ENCODE data around the gene RBSN.
A peak's percentile ranks its signal among the peaks of the same experiment; 100 is the strongest.

Gene RBSN

DNA sequence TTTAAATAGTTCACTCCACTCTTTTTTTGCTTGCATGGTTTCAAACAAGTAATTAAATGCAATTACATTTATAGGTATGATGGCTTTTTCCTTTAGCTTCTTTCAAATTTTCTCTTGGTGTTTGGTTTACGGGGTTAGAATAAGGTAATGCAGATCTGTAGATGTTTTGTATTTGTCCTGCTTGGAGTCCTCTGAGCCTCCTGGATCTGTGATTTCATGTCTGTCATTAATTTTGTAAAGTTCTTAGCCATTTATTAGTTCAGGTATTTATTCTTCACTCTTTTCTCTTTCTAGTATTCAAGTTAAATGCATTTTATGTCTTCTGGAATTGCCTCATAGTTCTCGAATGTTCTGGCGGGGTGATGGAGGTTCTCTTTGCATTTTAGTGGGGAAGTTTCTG, 32.5 kb downstream of the RBSN start:
- TF ChIP-seq ZFP3 (CRISPR knock-in tag; IDR thresholded peaks at IDR 0.05) (no peak), SNAI2 (CRISPR knock-in tag; IDR thresholded peaks at IDR 0.05) (no peak), POU6F1 (CRISPR knock-in tag; IDR thresholded peaks at IDR 0.05; ENCODE audit: borderline replicate concordance, low read depth) (no peak), PPARA (CRISPR knock-in tag; IDR thresholded peaks at IDR 0.05; ENCODE audit: borderline replicate concordance) (no peak), TCF4 (CRISPR knock-in tag; IDR thresholded peaks at IDR 0.05; ENCODE audit: borderline replicate concordance) (no peak), TSHZ2 (CRISPR knock-in tag; IDR thresholded peaks at IDR 0.05) (no peak), CSDC2 (CRISPR knock-in tag; IDR thresholded peaks at IDR 0.05) (no peak), ESRRG (CRISPR knock-in tag; IDR thresholded peaks at IDR 0.05) (no peak), ZC3H10 (CRISPR knock-in tag; IDR thresholded peaks at IDR 0.05) (no peak), ZNF8 (CRISPR knock-in tag; IDR thresholded peaks at IDR 0.05) (no peak), ISL1 (CRISPR knock-in tag; IDR thresholded peaks at IDR 0.05) (no peak), GLIS3 (CRISPR knock-in tag; IDR thresholded peaks at IDR 0.05) (no peak), ARNTL (CRISPR knock-in tag; IDR thresholded peaks at IDR 0.05; ENCODE audit: borderline replicate concordance, low read depth) (no peak), TOX (CRISPR knock-in tag; IDR thresholded peaks at IDR 0.05; ENCODE audit: borderline replicate concordance) (no peak), OSR1 (CRISPR knock-in tag; IDR thresholded peaks at IDR 0.05) (no peak)
- ATAC-seq, result no peak

- no peak for ATAC-seq
- no peak for TF ChIP-seq BACH2 (CRISPR knock-in tag; IDR thresholded peaks at IDR 0.05; ENCODE audit: borderline replicate concordance)
- no peak for TF ChIP-seq ZNF565 (CRISPR knock-in tag; conservative IDR thresholded peaks at IDR 0.05; ENCODE audit: low read depth)
- TF ChIP-seq TCF4 (CRISPR knock-in tag; IDR thresholded peaks at IDR 0.05; ENCODE audit: borderline replicate concordance), result no peak
- no peak for TF ChIP-seq ARNTL (CRISPR knock-in tag; IDR thresholded peaks at IDR 0.05; ENCODE audit: borderline replicate concordance, low read depth)
- TF ChIP-seq ZFP3 (CRISPR knock-in tag; IDR thresholded peaks at IDR 0.05), result no peak
- TF ChIP-seq ESRRG (CRISPR knock-in tag; IDR thresholded peaks at IDR 0.05), result no peak
- TF ChIP-seq GLIS3 (CRISPR knock-in tag; IDR thresholded peaks at IDR 0.05), result no peak
Observed at GRCh38 chr3:15065550-15066007, 33.4 kb downstream of the RBSN start.

- ATAC-seq, result peak; percentile 99
- TF ChIP-seq ESRRG (CRISPR knock-in tag; IDR thresholded peaks at IDR 0.05) (no peak), PATZ1 (CRISPR knock-in tag; IDR thresholded peaks at IDR 0.05; ENCODE audit: borderline replicate concordance) (no peak), RARB (CRISPR knock-in tag; IDR thresholded peaks at IDR 0.05) (no peak), BACH2 (CRISPR knock-in tag; IDR thresholded peaks at IDR 0.05; ENCODE audit: borderline replicate concordance) (no peak), CREB5 (CRISPR knock-in tag; IDR thresholded peaks at IDR 0.05; ENCODE audit: low read depth) (no peak), CSDC2 (CRISPR knock-in tag; IDR thresholded peaks at IDR 0.05) (no peak), GLIS3 (CRISPR knock-in tag; IDR thresholded peaks at IDR 0.05) (no peak), SNAI2 (CRISPR knock-in tag; IDR thresholded peaks at IDR 0.05) (no peak)
- TF ChIP-seq, protein P1, sequence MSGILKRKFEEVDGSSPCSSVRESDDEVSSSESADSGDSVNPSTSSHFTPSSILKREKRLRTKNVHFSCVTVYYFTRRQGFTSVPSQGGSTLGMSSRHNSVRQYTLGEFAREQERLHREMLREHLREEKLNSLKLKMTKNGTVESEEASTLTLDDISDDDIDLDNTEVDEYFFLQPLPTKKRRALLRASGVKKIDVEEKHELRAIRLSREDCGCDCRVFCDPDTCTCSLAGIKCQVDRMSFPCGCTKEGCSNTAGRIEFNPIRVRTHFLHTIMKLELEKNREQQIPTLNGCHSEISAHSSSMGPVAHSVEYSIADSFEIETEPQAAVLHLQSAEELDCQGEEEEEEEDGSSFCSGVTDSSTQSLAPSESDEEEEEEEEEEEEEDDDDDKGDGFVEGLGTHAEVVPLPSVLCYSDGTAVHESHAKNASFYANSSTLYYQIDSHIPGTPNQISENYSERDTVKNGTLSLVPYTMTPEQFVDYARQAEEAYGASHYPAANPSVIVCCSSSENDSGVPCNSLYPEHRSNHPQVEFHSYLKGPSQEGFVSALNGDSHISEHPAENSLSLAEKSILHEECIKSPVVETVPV (CRISPR knock-in tag; IDR thresholded peaks at IDR 0.05), result no peak
Observed at GRCh38 chr3:15064835-15065549, 34.0 kb downstream of the RBSN start, which contains the start of gene MRPS25. TSS of gene MRPS25 (minus strand) at chr3:15065315. CDS start at chr3:15065194, 121 bp downstream.
